Kidney (tissue), 14 donors: ENCODE data around the gene SMS. TPM values are rescaled to one million over a fixed set of nuclear protein-coding genes. Genes with fewer than 3 reads are reported as not detected.

ENCODE experiments used
- DNase-seq, 5 donors: peaks; one replicate each; pipeline ENCODE4 v3.0.0-alpha.2; 2013 to 2020
- FAIRE-seq: peaks from 2 replicates; lab custom pipeline; 2012; peaks lifted over from hg19 to GRCh38; lab: Jason Lieb, UNC
- H3K27ac ChIP-seq, 2 donors: one replicate each; pipeline ENCODE4 v1.7.0; 2013; ENCODE audit warnings: low read depth in 2 of 2, low read length in 2 of 2, inconsistent platforms in 1 of 2
- H3K27me3 ChIP-seq: one replicate; pipeline ENCODE4 v1.7.1; 2013; ENCODE audit warnings: low read length, inconsistent platforms; ENCODE audit not compliant: control insufficient read depth, insufficient read depth
- H3K36me3 ChIP-seq, 3 donors: one replicate each; pipeline versions ENCODE4 v1.7.0 to v1.7.1; 2013; ENCODE audit warnings: low read length in 3 of 3, control low read depth in 1 of 3, inconsistent platforms in 1 of 3; ENCODE audit not compliant: insufficient read depth in 3 of 3, control insufficient read depth in 2 of 3
- H3K4me1 ChIP-seq, 3 donors: one replicate each; pipeline versions ENCODE4 v1.7.0 to v1.7.1; 2013; ENCODE audit warnings: low read length in 3 of 3, inconsistent platforms in 1 of 3, low read depth in 1 of 3; ENCODE audit not compliant: control insufficient read depth in 2 of 3, insufficient read depth in 2 of 3
- H3K4me3 ChIP-seq, 3 donors: one replicate each; pipeline versions ENCODE4 v1.7.0 to v1.8.1; 2013; ENCODE audit warnings: low read length in 3 of 3, control low read depth in 1 of 3, inconsistent platforms in 1 of 3
- H3K9ac ChIP-seq, 3 donors: one replicate each; pipeline versions ENCODE4 v1.7.0 to v1.7.1; 2013; ENCODE audit warnings: low read length in 3 of 3, control low read depth in 1 of 3, inconsistent platforms in 1 of 3
- H3K9me3 ChIP-seq, 3 donors: one replicate each; pipeline versions ENCODE4 v1.7.0 to v1.7.1; 2013; ENCODE audit warnings: low read length in 3 of 3, control low read depth in 1 of 3, inconsistent platforms in 1 of 3; ENCODE audit not compliant: control insufficient read depth in 2 of 3, insufficient read depth in 1 of 3
- intact Hi-C: fragments of 100-400 bp; cut with DNase I; formaldehyde crosslinking; loops from one replicate; pipeline ENCODE4 v1.11.1; 2022
- polyA plus RNA-seq: library from polyadenylated mRNA; stranded (reverse); fragments of 350-450 nt; fragmentation: Illumina TruSeq; extraction: RNeasy Lipid Tissue Mini Kit (QIAGEN cat#74804); gene quantifications from one replicate; pipeline ENCODE4 v1.2.3, GENCODE V29; 2014; ENCODE audit warnings: low read depth, low replicate concordance; ENCODE audit not compliant: insufficient read depth
- total RNA-seq: library from RNA; stranded (reverse); fragmentation: NEBNext Ultra II Directional; extraction: Animal tissue kit (Norgen Biotek cat#: 25700); gene quantifications from one replicate; pipeline ENCODE4 v1.2.1, GENCODE V29; 2021
- TF ChIP-seq, protein P1 (sequence below): IDR thresholded peaks from 3 replicates; pipeline ENCODE4 v1.5.1; 2012; ENCODE audit warnings: mild to moderate bottlenecking, moderate library complexity, borderline replicate concordance; ENCODE audit not compliant: insufficient read depth; ENCODE audit errors: extremely low read depth
- donor health status: control.
- donor health status: control.
- donor health status: control.
- donor health status: control.
- donor health status: control.
- donor health status: DM: yes; HTN: yes; CAD: no.
- donor health status: Normal renal cell carcinoma (clear cell type).

SMS gene
- total and polyA plus RNA-seq, 2 donors from 2014 or later, result 73.6 to 147 TPM

DNA sequence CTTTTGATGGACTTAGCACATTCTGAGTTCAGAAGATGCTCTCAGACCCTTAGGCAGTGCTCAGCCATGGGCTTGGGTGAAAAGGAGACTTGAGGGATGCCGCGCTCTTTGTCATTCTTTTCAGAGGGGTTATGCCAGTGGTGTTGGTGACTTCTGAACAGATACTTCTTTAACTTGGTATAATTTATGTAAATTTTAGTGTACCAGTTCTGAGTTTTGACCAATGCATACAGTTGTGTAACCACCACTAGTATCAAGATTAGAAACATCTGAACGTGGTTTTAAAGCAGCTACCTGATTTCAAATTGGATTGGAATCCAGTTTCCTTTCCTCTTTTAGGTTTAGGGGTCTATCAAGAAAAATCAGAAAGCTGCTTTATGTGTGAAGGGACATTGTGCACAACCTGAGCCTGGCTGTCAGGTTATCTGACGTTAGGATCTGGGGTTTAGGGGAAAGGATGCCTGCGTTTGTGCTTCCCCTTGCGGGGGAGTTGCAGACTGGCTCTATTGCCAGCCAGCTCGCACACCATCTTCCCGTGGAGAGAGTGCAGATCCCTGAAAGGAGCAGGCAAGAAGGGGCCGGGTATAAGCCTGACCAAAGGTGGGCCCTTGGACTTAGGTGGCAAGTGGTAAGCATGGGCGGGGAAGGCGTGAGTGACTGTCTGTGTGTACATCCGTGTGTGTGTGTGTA lies 19.0 kb downstream of the SMS start:
- Histone ChIP-seq H3K9ac (peak overlapping the region in 1 of 3 donors; percentile 26), H3K4me1 (peaks cover 0 to 9% (median 3%) of the 10 kb centered on the region in 3 donors), H3K4me3 (no peak overlapping the region), H3K36me3 (no peaks in the 10 kb centered on the region), H3K27me3 (no peaks in the 10 kb centered on the region), H3K9me3 (no peaks in the 10 kb centered on the region), H3K27ac (peak overlapping the region in 1 of 2 donors; percentile 28)
- FAIRE-seq (no peak), DNase-seq (no peak)
- TF ChIP-seq, protein P1, sequence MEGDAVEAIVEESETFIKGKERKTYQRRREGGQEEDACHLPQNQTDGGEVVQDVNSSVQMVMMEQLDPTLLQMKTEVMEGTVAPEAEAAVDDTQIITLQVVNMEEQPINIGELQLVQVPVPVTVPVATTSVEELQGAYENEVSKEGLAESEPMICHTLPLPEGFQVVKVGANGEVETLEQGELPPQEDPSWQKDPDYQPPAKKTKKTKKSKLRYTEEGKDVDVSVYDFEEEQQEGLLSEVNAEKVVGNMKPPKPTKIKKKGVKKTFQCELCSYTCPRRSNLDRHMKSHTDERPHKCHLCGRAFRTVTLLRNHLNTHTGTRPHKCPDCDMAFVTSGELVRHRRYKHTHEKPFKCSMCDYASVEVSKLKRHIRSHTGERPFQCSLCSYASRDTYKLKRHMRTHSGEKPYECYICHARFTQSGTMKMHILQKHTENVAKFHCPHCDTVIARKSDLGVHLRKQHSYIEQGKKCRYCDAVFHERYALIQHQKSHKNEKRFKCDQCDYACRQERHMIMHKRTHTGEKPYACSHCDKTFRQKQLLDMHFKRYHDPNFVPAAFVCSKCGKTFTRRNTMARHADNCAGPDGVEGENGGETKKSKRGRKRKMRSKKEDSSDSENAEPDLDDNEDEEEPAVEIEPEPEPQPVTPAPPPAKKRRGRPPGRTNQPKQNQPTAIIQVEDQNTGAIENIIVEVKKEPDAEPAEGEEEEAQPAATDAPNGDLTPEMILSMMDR, result no peak
- intact Hi-C loops, result no loop called here

DNA sequence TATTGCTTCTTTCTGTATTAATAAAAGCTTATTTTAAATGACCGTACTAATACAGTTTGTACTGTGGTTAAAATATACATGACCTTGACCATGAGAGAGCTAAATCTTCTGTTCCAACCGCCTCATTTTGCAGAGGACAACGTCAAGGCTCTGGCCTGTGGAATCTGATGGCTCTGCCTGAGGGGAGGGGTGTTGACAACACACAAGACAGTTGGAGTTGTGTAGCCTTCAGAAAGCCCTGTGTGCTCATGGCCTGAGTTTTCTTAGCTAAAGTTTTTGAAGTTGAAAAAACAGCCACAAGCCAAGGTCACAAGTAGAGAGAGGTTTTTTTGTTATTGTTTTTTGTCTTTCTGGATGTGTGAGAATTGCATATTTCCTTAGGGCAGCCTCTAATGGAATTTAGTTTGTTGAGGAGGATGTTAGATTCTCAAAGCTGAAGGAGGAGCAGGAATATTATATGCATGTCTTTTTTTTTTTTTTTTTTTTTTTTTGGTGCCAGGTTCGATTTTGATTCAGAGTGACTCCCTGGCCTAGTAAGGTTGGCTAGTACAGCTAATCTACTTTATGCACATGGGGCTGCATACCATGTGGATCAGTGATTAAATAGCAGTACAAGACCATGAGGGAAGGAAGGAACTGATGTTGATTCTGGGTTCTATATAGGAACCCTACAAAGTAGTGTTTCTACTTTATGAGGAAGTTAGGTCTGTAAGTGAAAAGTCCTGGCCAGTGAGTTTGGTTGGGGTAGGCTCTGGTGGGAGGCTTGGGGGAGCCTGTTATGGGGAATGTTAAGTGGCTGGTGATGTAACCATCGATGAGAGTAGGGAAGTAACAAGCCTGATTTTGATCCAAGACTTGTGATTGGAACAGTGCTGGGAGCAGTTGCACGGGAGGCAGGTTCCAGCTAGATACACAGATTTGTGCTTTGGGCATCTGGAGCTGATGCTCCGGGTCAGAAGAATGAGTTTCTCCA lies 20.3 kb downstream of the SMS start:
- Histone ChIP-seq H3K4me1 (peaks cover 0 to 9% (median 3%) of the 10 kb centered on the region in 3 donors), H3K27me3 (no peaks in the 10 kb centered on the region), H3K9ac (peak overlapping the region in 1 of 3 donors; percentile 26), H3K4me3 (no peak overlapping the region), H3K9me3 (no peaks in the 10 kb centered on the region), H3K36me3 (no peaks in the 10 kb centered on the region), H3K27ac (peak overlapping the region; percentile 32 to 53)
- TF ChIP-seq, protein P1, result no peak
- FAIRE-seq, result no peak
- DNase-seq, result no peak
- intact Hi-C loops, result no loop called here

DNA sequence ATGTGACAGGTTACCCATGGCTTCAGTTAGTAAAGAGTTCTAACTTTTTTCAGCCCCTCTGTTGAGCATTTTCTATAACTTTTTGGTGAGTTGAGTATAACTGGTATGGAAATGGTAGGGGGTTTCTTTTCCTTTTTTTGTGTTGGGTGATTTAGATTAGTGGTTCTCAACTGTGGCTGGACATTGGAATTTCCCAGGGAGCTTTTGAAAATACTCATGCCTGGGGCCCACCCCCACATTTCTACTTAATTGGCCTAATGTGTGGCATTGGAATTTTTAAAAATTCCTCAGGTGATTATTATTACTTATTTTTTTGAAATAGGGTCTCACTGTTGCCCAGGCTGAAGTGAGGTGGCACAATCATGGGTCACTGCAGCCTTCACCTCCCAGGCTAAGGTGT lies 21.9 kb downstream of the SMS start:
- Histone ChIP-seq H3K27me3 (no peaks in the 10 kb centered on the region), H3K27ac (no peak overlapping the region), H3K9me3 (no peaks in the 10 kb centered on the region), H3K4me1 (peaks cover 0 to 9% (median 3%) of the 10 kb centered on the region in 3 donors), H3K9ac (no peak overlapping the region), H3K4me3 (no peak overlapping the region), H3K36me3 (no peaks in the 10 kb centered on the region)
- TF ChIP-seq, protein P1, result no peak
- FAIRE-seq (no peak), DNase-seq (no peak)
- intact Hi-C loops, result no loop called here
